SK-N-SH (cell line): Measurements from ENCODE around the gene MRPS15. TPM values are rescaled to one million over a fixed set of nuclear protein-coding genes. Genes with fewer than 3 reads are reported as not detected.
A peak's percentile ranks its signal among the peaks of the same experiment; 100 is the strongest.

ENCODE experiments used
- CTCF ChIA-PET: fragments of 300-600, 350-600 bp; formaldehyde crosslinking; extraction: SDS; loops from one replicate; lab custom pipeline; 2021; lab: Yijun Ruan, JAX
- POLR2A ChIA-PET: fragments of 350-600 bp; sonication (Branson Sonifier 250); formaldehyde crosslinking; extraction: SDS; loops from one replicate; lab custom pipeline; 2020; ENCODE audit warnings: antibody characterized with exemption, inconsistent platforms; lab: Yijun Ruan, JAX
- DNase-seq: peaks from one replicate; pipeline ENCODE4 v3.0.0; 2012
- H2AFZ ChIP-seq: fragments of 200-600 bp; sonication (generic); 2 replicates; pipeline ENCODE4 v1.8.1; 2016; ENCODE audit warnings: antibody characterized with exemption, mild to moderate bottlenecking, low read depth
- H3F3A ChIP-seq: fragments of 200-600 bp; sonication (generic); replicated peaks from 2 replicates; pipeline ENCODE3; 2016; ENCODE audit warnings: antibody characterized with exemption, mild to moderate bottlenecking; ENCODE audit not compliant: insufficient read depth
- H3K27ac ChIP-seq, 2 experiments: fragments of 200-500 bp in 1 of 2; fragments of 200-600 bp in 1 of 2; sonication (Bioruptor generic) in 1 of 2; sonication (generic), shearing (Covaris generic) in 1 of 2; 2 replicates each; pipeline versions ENCODE4 v1.5.1 to v1.6.1; 2014 to 2016; ENCODE audit warnings: low read depth in 2 of 2, inconsistent platforms in 1 of 2, low read length in 1 of 2, mild to moderate bottlenecking in 1 of 2, mixed read lengths in 1 of 2
- H3K27me3 ChIP-seq: fragments of 200-600 bp; sonication (generic), shearing (Covaris generic); 2 replicates; pipeline ENCODE4 v1.6.1; 2016; ENCODE audit warnings: mixed run types; ENCODE audit not compliant: insufficient read depth
- H3K36me3 ChIP-seq, 2 experiments: fragments of 200-500 bp in 1 of 2; fragments of 200-600 bp in 1 of 2; sonication (Bioruptor generic) in 1 of 2; sonication (generic) in 1 of 2; replicated peaks in 1 of 2; 2 replicates each; pipeline versions ENCODE3 to v1.5.1; 2014 to 2016; ENCODE audit warnings: low read length in 1 of 2, mild to moderate bottlenecking in 1 of 2; ENCODE audit not compliant: insufficient read depth in 2 of 2, control insufficient read depth in 1 of 2
- H3K4me1 ChIP-seq, 2 experiments: fragments of 200-500 bp in 1 of 2; fragments of 200-600 bp in 1 of 2; sonication (Bioruptor generic) in 1 of 2; sonication (generic), shearing (Covaris generic) in 1 of 2; 2 replicates each; pipeline versions ENCODE4 v1.5.1 to v1.6.1; 2014 to 2016; ENCODE audit warnings: low read depth in 1 of 2, low read length in 1 of 2, mixed run types in 1 of 2; ENCODE audit not compliant: insufficient read depth in 2 of 2, control insufficient read depth in 1 of 2
- H3K4me2 ChIP-seq: fragments of 200-600 bp; sonication (generic), shearing (Covaris generic); 2 replicates; pipeline ENCODE4 v1.6.1; 2017; ENCODE audit warnings: mixed run types
- H3K4me3 ChIP-seq, 2 experiments: fragments of 200-500 bp in 1 of 2; fragments of 200-600 bp in 1 of 2; sonication (Bioruptor generic) in 1 of 2; sonication (generic), shearing (Covaris generic) in 1 of 2; 2 replicates each; pipeline versions ENCODE4 v1.5.1 to v1.8.1; 2014 to 2016; ENCODE audit warnings: low read depth in 2 of 2, inconsistent platforms in 1 of 2, low read length in 1 of 2, mild to moderate bottlenecking in 1 of 2, mixed read lengths in 1 of 2, moderate library complexity in 1 of 2
- H3K79me2 ChIP-seq: fragments of 200-600 bp; sonication (generic); 2 replicates; pipeline ENCODE4 v1.8.1; 2017; ENCODE audit warnings: mild to moderate bottlenecking; ENCODE audit not compliant: insufficient read depth
- H3K9ac ChIP-seq: fragments of 200-600 bp; sonication (generic); 2 replicates; pipeline ENCODE4 v1.6.1; 2017; ENCODE audit warnings: mixed run types
- H3K9me2 ChIP-seq: fragments of 200-600 bp; sonication (generic); 2 replicates; pipeline ENCODE4 v1.6.1; 2017; ENCODE audit warnings: mixed run types
- H3K9me3 ChIP-seq: fragments of 200-600 bp; sonication (generic); 2 replicates; pipeline ENCODE4 v1.6.1; 2017; ENCODE audit warnings: mixed run types, mild to moderate bottlenecking, moderate library complexity
- H4K20me1 ChIP-seq: fragments of 200-600 bp; sonication (generic); 2 replicates; pipeline ENCODE4 v1.6.1; 2017; ENCODE audit warnings: mild to moderate bottlenecking, mixed run types; ENCODE audit not compliant: insufficient read depth
- ELF1 ChIP-seq: IDR thresholded peaks from 2 replicates; pipeline ENCODE4 v1.4.0; 2012
- EP300 ChIP-seq, 2 experiments: IDR thresholded peaks; 2 replicates each; pipeline versions ENCODE4 v1.4.0 to v1.6.1; 2012; ENCODE audit warnings: borderline replicate concordance in 1 of 2, low read depth in 1 of 2, low read length in 1 of 2
- EZH2phosphoT487 ChIP-seq: fragments of 200-600 bp; sonication (generic); IDR thresholded peaks from 2 replicates; pipeline ENCODE4 v1.6.1; 2017; ENCODE audit warnings: low read depth, mixed run types, mild to moderate bottlenecking, antibody characterized with exemption, moderate library complexity, borderline replicate concordance
- FOSL2 ChIP-seq: IDR thresholded peaks from 2 replicates; pipeline ENCODE4 v1.4.0; 2012; ENCODE audit warnings: low read depth, mild to moderate bottlenecking, moderate library complexity, borderline replicate concordance
- GATA2 ChIP-seq: sonication (generic); formaldehyde crosslinking; IDR thresholded peaks from 2 replicates; pipeline ENCODE4 v1.5.0; 2020; ENCODE audit warnings: mild to moderate bottlenecking, missing genetic modification reagents
- JUND ChIP-seq: IDR thresholded peaks from 2 replicates; pipeline ENCODE4 v1.4.0; 2012
- NFIC ChIP-seq: IDR thresholded peaks from 2 replicates; pipeline ENCODE4 v1.4.0; 2012; ENCODE audit warnings: borderline replicate concordance
- POLR2AphosphoS5 ChIP-seq: IDR thresholded peaks from 2 replicates; pipeline ENCODE4 v1.6.1; 2012; ENCODE audit warnings: low read depth, low read length
- RAD21 ChIP-seq: IDR thresholded peaks from 2 replicates; pipeline ENCODE4 v1.6.1; 2012; ENCODE audit warnings: mild to moderate bottlenecking, low read length
- RCOR1 ChIP-seq: fragments of 150-350 bp; IDR thresholded peaks from 2 replicates; pipeline ENCODE4 v1.6.1; 2017; ENCODE audit warnings: antibody characterized with exemption, low read length
- TCF12 ChIP-seq: IDR thresholded peaks from 2 replicates; pipeline ENCODE4 v1.4.0; 2012
- YY1 ChIP-seq: IDR thresholded peaks from 2 replicates; pipeline ENCODE4 v1.4.0; 2012; ENCODE audit warnings: low read depth, mild to moderate bottlenecking
- WGBS: methylation state at CpG from one replicate; pipeline ENCODE4 v1.1.6; 2017; ENCODE audit warnings: low lambda C conversion rate; 5-methylcytosine and 5-hydroxymethylcytosine counted together
- polyA plus RNA-seq, 3 experiments: library from polyadenylated mRNA; depleted of rRNA; stranded (reverse); fragments of >200 nt; gene quantifications; 2 replicates each; pipeline ENCODE4 v1.2.3, GENCODE V29; 2012
- TF ChIP-seq, protein P1 (sequence below): fragments of 200-600 bp; sonication (generic); IDR thresholded peaks from 2 replicates; pipeline ENCODE4 v1.6.1; 2017; ENCODE audit warnings: antibody characterized with exemption, mild to moderate bottlenecking, moderate library complexity
- TF ChIP-seq, protein P2 (sequence below): IDR thresholded peaks from 2 replicates; pipeline ENCODE4 v1.4.0; 2012; ENCODE audit warnings: low read depth, borderline replicate concordance
- TF ChIP-seq, protein P3 (sequence below): IDR thresholded peaks from 2 replicates; pipeline ENCODE4 v1.6.1; 2012; ENCODE audit warnings: mild to moderate bottlenecking, low read depth, low read length, moderate library complexity

MRPS15 gene
- polyA plus RNA-seq, 1 of the 3 experiments (the other 2 are of a cell fraction): 75.1 TPM

DNA sequence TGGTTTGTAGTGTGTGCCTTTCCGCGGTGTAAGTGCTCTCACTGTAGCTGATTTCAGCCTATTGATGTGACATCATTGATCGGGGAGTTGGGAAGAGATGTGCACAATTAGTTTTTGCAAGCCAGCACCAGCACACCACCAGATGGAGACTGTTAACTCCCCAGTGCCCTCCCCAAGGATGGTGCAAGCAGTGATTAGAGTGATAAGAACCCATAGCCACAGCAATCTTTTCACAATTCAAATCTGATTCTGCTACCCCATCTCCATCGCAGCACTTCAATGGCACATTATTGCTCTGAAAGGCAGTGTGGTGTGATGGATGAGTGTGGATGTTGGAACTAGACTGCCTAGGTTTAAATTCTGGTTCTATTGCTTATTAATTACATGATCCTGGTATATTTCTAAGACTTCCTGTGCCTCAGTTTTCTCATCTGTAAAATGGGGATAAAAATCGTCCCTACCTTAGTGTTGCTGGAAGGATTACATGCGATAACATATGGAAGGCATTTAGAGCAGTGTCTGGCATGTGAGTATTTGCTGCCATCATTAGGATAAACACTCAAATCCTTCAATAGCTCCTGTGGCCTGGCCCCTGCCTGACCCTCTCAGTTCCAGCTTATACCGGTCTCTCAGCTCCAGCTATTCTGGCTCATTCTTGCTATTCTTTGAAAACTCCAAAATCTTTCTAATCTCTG, 11.9 kb upstream of the MRPS15 start:
- peaks cover 0 to 10% of the 10 kb centered on the region in 2 experiments; a peak in 1 of 4 replicates for H3K4me1 ChIP-seq
- CTCF ChIA-PET: interaction anchor here (0.8 to 1.2 kb wide), 2 partner anchors 12 to 40 kb away, joined by 3 to 6 read pairs; partner anchors contain the start of gene MRPS15
- no peak overlapping the region for H3K9ac ChIP-seq
- POLR2A ChIA-PET: interaction anchor here (1.3 kb wide), 1 partner anchor 26 kb away, joined by 3 read pairs; the partner anchor contains the start of gene OSCP1
- no peaks in the 10 kb centered on the region for H3K9me2 ChIP-seq
- no peak overlapping the region for H3K4me2 ChIP-seq
- peak; percentile 62 for DNase-seq
- no peak overlapping the region for H2AFZ ChIP-seq
- no peak overlapping the region for H3K4me3 ChIP-seq
- 79% methylated on average over 7 of the region's 7 CpGs for WGBS
- H3K36me3 ChIP-seq: no peaks in the 10 kb centered on the region
- no peaks in the 10 kb centered on the region for H3K79me2 ChIP-seq
- peak overlapping the region in 1 of 2 experiments; percentile 75; a peak in 2 of 4 replicates for H3K27ac ChIP-seq
- H3K9me3 ChIP-seq: no peaks in the 10 kb centered on the region
- no peaks in the 10 kb centered on the region for H3K27me3 ChIP-seq
- H3F3A ChIP-seq: no peaks in the 10 kb centered on the region
- TF ChIP-seq GATA2 (CRISPR knock-in tag) (peak; percentile 79), RAD21 (peak; percentile 28; the same call in 1 of the 2 replicates), TCF12 (no peak)
- TF ChIP-seq, protein P1, sequence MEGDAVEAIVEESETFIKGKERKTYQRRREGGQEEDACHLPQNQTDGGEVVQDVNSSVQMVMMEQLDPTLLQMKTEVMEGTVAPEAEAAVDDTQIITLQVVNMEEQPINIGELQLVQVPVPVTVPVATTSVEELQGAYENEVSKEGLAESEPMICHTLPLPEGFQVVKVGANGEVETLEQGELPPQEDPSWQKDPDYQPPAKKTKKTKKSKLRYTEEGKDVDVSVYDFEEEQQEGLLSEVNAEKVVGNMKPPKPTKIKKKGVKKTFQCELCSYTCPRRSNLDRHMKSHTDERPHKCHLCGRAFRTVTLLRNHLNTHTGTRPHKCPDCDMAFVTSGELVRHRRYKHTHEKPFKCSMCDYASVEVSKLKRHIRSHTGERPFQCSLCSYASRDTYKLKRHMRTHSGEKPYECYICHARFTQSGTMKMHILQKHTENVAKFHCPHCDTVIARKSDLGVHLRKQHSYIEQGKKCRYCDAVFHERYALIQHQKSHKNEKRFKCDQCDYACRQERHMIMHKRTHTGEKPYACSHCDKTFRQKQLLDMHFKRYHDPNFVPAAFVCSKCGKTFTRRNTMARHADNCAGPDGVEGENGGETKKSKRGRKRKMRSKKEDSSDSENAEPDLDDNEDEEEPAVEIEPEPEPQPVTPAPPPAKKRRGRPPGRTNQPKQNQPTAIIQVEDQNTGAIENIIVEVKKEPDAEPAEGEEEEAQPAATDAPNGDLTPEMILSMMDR: no peak
- H4K20me1 ChIP-seq: no peaks in the 10 kb centered on the region

GRCh38 chr1:36475341-36475740, 11.2 kb upstream of the MRPS15 start:
- H4K20me1 ChIP-seq: no peaks in the 10 kb centered on the region
- H3K9ac ChIP-seq: no peak overlapping the region
- TF ChIP-seq JUND (no peak), EP300 (IDR thresholded peaks at IDR 0.05; ENCODE audit: borderline replicate concordance in 1 of 2, low read depth in 1 of 2, low read length in 1 of 2) (peak in 1 of 2 experiments; percentile 45; a peak in 1 of 4 replicates), POLR2AphosphoS5 (no peak), YY1 (no peak), NFIC (no peak), ELF1 (no peak), GATA2 (CRISPR knock-in tag) (no peak), RCOR1 (peak; percentile 47; the same call in 1 of the 2 replicates), FOSL2 (no peak), EZH2phosphoT487 (no peak)
- TF ChIP-seq, protein P2, sequence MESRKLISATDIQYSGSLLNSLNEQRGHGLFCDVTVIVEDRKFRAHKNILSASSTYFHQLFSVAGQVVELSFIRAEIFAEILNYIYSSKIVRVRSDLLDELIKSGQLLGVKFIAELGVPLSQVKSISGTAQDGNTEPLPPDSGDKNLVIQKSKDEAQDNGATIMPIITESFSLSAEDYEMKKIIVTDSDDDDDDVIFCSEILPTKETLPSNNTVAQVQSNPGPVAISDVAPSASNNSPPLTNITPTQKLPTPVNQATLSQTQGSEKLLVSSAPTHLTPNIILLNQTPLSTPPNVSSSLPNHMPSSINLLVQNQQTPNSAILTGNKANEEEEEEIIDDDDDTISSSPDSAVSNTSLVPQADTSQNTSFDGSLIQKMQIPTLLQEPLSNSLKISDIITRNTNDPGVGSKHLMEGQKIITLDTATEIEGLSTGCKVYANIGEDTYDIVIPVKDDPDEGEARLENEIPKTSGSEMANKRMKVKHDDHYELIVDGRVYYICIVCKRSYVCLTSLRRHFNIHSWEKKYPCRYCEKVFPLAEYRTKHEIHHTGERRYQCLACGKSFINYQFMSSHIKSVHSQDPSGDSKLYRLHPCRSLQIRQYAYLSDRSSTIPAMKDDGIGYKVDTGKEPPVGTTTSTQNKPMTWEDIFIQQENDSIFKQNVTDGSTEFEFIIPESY: no peak
- TF ChIP-seq, protein P3, sequence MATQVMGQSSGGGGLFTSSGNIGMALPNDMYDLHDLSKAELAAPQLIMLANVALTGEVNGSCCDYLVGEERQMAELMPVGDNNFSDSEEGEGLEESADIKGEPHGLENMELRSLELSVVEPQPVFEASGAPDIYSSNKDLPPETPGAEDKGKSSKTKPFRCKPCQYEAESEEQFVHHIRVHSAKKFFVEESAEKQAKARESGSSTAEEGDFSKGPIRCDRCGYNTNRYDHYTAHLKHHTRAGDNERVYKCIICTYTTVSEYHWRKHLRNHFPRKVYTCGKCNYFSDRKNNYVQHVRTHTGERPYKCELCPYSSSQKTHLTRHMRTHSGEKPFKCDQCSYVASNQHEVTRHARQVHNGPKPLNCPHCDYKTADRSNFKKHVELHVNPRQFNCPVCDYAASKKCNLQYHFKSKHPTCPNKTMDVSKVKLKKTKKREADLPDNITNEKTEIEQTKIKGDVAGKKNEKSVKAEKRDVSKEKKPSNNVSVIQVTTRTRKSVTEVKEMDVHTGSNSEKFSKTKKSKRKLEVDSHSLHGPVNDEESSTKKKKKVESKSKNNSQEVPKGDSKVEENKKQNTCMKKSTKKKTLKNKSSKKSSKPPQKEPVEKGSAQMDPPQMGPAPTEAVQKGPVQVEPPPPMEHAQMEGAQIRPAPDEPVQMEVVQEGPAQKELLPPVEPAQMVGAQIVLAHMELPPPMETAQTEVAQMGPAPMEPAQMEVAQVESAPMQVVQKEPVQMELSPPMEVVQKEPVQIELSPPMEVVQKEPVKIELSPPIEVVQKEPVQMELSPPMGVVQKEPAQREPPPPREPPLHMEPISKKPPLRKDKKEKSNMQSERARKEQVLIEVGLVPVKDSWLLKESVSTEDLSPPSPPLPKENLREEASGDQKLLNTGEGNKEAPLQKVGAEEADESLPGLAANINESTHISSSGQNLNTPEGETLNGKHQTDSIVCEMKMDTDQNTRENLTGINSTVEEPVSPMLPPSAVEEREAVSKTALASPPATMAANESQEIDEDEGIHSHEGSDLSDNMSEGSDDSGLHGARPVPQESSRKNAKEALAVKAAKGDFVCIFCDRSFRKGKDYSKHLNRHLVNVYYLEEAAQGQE: no peak
- no peak overlapping the region for H2AFZ ChIP-seq
- peaks cover 0 to 10% of the 10 kb centered on the region in 2 experiments; a peak in 1 of 4 replicates for H3K4me1 ChIP-seq
- H3K4me2 ChIP-seq: no peak overlapping the region
- H3K27ac ChIP-seq: peak overlapping the region in 1 of 2 experiments; percentile 75; a peak in 2 of 4 replicates
- ChIA-PET CTCF (interaction anchor here (0.8 kb wide), 1 partner anchor 11 kb away, joined by 3 read pairs; the partner anchor contains the start of gene MRPS15), POLR2A (interaction anchor here (1.3 to 2.1 kb wide), 2 partner anchors 11 to 25 kb away, joined by 3 to 8 read pairs; partner anchors contain the start of genes MRPS15 and OSCP1)
- H3K79me2 ChIP-seq: no peaks in the 10 kb centered on the region
- no peak overlapping the region for H3K4me3 ChIP-seq
- peak; percentile 83 for DNase-seq
- 66% methylated on average over 7 of the region's 9 CpGs for WGBS
- no peaks in the 10 kb centered on the region for H3K36me3 ChIP-seq
- no peaks in the 10 kb centered on the region for H3K9me3 ChIP-seq
- no peaks in the 10 kb centered on the region for H3F3A ChIP-seq
- H3K27me3 ChIP-seq: no peaks in the 10 kb centered on the region
- H3K9me2 ChIP-seq: no peaks in the 10 kb centered on the region
